HG02759 (cell line): ENCODE results near the gene TSFM.

ENCODE experiments used
- ATAC-seq: cut with Tn5 transposase; IDR thresholded peaks from one replicate; pipeline ENCODE4 v1.9.1; 2021; ENCODE audit warnings: mild to moderate bottlenecking, moderate library complexity; ENCODE audit not compliant: unreplicated experiment

Gene TSFM

DNA sequence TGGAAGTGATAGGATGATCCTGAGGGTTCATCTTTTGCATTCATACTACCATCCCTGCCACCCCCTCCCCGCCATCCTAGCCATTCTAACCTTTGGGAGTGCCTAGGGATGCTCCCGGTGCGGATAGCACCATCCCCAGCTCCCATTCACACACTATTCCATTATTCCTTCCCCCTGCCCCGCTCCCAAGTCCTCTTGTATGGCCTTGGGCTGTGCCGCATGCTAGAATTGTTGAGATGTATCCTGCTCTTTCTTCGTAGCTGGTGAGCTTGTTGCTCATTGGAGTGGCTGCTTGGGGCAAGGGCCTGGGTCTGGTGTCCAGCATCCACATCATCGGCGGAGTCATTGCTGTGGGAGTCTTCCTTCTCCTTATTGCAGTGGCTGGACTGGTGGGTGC lies 37.1 kb upstream of the TSFM start:
- no peak for ATAC-seq

DNA sequence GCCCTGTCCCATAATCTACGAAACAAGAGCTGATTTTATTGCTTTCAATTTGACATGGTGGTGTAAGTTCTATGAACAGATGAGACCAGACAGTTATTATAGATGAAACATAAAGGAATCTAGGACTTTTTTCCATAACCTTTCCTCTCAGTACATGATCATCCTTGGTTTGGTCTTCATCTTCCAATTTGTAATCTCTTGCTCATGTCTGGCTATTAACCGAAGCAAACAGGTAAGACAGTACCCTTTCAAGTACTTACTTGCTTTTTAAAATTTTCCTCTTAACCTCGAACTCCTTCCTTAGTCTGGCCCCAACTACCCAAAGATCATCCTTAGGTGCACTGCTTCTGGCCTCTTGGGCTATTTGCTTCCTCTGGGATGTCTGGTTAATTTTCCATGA lies 36.6 kb upstream of the TSFM start:
- no peak for ATAC-seq

DNA sequence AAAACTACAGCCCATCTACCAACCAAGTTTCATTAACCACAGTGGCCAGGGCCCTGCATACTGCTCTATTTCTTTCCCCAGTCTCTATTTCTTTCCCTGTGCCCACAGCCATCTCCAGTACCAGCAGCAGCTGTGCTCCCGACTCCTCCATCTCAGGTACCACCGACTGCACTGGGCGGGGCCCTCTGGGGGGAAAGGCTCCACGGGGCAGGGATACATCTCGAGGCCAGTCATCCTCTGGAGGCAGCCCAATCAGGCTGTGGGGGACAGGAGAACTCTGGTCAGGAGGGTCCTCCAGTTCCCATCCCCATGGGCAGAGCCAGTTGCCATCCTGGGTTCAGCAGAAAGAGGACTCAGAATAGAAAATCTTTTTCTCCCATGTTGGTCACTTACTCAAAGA lies 33.5 kb upstream of the TSFM start:
- ATAC-seq = no peak

DNA sequence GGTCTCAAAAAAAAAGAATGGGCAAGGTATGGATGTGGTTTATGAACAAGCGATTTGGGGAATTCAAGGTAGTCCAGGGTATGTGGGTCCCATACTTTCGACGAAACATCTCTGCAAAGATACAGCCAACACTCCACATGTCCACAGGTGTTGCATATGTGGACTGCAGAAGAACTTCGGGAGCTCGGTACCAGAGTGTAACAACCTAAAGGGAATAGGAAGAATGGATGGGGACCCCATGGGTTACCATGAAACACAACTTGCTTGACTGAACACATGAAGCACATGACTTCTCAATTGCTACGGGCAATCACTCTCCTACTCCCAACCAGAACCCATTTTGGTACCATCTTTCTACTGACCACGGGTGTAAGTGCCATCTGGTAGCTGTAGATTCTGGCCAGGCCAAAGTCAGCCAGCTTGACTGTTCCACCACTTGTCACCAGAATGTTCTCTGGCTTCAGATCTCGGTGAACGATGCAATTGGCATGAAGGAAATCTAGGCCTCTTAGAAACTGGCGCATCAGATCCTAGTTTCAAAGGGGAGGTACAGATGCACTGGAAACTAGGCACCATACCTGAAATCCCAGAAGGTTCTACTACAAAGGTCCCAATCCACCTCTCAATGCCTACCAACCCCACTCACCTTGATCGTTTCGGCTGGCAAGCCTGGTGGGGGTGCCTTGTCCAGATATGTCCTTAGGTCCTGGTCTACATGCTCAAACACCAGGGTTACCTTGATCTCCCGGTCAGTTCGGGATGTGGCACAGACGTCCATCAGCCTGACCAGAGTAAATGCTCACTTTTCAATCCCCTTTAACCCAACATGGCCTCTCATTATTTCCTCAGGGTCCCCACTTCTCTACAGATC lies 31.8 kb upstream of the TSFM start:
- no peak for ATAC-seq

DNA sequence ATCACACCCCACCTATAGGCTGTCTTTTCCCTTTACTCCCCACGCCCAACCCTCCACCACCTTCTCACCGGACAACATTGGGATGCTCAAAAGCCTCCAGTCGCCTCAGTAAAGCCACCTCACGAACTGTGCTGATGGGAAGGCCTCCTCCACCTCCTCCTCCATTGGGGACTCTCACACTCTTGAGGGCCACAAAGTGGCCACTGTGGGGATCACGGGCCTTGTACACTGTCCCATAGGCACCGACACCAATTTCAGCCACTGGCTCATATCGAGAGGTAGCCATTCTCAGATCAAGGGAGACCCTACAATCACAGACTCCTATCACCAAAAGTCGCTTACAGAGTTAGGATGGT lies 31.2 kb upstream of the TSFM start:
- no peak for ATAC-seq

DNA sequence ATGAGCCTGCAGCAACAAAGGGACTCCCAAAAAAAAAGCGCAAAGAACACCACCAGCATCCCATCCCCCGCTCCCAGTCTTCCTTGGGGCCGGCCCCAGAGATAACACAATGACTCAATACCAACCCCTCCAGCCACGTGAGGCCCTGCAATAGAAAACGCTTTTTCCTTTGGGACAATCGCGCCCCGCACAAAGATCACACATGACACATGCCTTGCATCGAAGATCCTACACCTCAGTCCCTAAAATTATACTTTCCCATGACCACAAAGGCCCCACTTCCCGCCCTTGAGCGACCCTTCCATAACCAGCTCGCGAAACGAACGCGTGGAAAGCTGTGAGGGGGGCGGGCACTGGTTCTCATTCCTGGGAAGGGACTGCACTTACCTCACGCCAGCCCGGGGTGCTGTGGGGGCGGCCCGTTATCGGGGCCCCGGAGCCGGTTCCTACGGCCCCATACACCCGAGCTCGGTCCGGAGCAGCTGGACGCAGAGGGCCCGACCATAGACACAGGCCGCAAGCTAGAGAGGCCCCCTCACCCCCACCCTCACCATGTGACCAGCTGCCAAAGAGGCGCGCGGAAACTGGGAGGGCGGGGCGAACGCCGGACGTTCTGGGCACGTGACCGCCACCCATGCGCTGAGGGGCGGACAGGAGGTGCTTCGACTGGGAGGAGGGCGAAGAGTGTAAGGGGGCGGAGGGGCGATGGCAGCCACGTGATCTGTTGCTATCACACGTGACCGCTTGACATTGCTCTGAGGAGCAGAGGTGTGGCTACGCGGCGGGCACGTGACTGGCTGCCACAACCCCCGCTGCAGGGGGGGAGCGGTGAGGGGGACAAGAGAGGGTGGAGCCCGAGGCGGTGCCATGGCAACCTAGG lies 30.6 kb upstream of the TSFM start, which contains the start of gene CDK4:
TSS of gene CDK4 (minus strand) at position 523 of the 880 bp plus-strand sequence. CDS start 593 bp downstream, outside the sequence.
- peak; percentile 70 for ATAC-seq

DNA sequence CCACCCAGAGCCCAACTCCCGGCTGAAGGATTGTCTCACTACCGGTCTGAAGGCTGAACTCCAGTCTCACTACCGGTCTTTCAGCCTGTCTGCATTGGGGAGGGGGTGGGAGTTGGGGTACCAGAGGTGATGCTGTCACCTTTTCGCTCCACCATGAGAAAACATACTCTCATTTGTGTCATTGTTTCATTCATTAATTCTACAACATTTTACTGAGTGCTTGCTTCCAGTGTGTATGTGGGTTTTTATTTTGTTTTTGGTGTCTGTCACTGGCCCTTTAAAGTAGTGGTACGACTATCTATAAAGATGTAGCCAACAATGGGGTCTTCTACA lies 30.0 kb upstream of the TSFM start:
- no peak for ATAC-seq

DNA sequence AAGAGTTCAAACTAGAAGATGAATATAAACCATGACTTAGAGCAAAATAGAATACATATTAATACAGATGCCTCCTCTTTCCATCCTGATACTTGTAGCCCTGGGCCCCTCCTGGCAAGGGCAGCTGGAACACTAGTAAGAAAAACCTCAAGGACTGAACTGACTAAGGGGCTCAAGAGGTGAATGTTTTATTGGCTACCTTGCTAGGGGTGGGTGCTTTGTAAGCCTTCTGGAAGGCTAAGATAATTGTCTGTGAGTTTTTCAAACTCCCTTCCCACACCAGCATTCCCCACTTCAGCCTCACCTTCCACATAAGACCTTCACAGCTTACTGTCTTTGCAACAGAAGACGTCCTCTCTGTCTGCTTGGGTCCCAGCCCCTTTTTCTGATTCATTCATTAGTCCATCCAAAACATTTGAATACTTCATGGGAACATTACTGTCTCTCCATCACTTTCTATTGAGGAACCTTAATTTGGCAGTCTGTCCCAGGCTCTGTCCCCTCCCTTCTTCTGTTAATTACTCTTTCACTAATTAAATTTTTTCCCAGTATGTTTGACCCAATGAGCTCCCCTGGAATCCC lies 28.7 kb upstream of the TSFM start:
- ATAC-seq = no peak

DNA sequence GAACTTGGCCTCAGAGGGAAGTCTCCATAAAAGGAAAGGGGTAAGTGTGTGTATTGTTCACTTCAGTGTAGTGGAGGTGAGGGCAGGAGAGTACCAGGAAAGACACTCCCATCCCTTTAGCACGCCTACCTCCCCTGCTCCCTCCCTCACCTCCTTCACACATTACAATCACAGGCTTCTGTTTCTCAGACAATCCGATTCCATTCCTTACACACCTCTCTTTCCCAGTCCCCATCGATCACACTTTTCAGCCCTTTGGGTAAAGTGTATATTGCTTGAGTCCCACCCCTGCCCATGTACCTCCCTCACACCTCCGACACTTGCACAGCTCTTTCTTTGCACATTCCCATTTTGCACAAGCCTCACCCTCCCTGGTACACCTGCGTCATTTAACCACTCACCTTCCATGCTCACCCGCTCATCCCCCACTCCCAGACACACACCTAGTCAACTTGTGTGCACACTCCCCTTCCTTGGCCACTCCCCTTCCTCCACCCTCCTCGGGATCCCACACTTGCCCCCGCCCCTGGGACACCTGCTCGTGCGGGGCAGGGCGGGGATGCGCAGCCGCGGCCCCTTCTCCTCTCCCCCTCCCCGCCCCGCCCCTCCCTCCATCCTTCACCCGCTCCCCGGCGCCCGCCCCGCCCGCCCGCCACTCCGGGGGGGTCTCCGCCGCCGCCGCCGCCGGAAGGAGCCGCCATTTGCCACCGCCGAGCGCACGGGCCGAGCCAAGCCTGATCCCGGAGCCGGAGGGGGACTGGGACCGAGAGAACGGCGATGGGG lies 28.0 kb upstream of the TSFM start, which contains the start of gene MARCHF9:
TSS of gene MARCHF9 (plus strand) at position 693 of the 783 bp plus-strand sequence. CDS start 426 bp downstream, outside the sequence.
- peak; percentile 37 for ATAC-seq

DNA sequence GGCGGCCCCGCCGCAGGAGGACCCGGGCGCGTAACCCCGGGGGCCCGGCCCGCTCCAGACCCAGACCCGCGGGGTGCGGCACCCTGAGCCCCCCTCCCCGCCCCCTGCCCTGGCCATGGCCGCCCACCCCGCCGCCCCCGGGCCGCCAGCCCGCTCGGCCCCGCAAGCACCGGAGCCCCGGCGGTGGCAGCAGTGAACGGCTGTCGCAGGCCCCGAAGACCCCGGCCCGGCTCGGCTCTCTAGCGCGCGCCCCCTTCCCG lies 27.5 kb upstream of the TSFM start:
- no peak for ATAC-seq

DNA sequence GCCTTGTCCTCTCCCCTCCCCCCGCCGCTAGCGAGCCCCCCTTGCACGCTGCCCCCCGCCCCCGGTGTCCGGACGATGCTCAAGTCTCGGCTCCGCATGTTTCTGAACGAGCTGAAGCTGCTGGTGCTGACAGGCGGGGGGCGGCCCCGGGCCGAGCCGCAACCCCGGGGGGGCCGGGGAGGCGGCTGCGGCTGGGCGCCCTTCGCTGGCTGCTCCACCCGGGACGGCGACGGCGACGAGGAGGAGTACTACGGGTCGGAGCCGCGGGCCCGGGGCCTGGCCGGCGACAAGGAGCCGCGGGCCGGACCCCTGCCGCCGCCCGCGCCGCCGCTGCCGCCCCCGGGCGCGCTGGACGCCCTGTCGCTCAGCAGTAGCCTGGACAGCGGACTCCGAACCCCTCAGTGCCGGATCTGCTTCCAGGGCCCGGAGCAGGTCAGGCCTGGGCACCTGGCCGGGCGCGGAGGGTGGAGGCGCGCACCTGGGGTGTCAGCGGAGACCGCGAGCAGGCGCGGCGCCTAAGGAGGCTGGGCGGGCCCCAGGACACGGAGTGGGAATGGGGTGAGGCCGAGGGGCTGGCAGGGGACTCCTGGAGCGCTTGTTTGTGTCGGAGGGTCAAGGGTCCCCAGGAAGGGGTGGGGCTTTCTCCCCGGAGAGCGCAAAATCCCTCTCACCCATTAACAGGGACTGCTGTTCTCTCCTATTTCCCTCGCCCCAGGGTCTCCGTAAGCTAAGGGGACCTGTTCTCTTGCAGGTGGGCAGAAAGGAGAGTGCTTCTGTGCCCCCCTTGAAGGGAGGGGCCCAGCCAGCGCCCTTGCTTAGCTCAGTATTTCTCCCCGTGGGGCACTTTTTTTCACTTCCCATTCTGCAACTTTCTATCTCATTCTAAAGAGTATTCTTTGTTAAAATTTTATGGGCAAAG lies 26.9 kb upstream of the TSFM start:
- ATAC-seq = no peak

DNA sequence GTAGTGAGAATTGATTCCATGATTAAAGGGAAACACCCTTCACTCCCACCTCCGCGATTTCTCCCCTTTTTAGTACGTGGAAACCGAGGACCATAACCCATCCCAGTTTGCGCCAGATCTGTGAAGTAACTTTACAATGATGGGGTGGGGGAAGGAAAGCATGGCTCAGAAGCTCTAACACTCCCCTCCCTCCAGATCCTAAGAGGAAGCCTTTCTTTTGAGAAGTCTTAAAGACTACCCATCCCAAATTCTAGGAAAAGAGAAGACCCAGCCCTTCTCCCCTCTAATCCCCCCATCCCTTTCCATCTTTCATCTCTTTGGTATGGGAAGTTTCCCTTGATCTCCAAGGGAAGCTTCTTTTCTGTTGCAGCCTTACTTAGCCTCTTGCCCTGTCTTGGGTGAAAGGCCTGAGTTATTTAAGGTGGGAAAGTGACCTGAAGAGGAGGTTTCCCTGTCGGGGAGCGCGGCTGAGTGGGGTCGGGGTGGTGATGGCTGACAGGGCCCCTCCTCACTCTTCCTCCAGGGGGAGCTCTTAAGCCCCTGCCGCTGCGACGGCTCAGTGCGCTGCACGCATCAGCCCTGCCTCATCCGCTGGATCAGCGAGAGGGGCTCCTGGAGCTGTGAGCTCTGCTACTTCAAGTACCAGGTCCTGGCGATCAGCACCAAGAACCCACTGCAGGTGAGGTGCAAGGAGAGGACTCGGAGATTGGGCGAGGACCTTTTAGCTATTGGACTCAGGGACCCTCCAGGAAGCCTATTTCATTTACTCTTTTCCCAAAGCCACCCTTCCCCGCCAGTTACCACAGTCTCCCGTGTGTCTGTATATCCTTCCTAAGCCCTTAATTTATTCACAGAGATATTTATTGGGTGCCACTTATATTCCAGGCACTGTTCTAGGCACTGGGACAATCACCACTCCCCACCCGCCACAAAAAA lies 25.9 kb upstream of the TSFM start:
- ATAC-seq = peak; percentile 13

DNA sequence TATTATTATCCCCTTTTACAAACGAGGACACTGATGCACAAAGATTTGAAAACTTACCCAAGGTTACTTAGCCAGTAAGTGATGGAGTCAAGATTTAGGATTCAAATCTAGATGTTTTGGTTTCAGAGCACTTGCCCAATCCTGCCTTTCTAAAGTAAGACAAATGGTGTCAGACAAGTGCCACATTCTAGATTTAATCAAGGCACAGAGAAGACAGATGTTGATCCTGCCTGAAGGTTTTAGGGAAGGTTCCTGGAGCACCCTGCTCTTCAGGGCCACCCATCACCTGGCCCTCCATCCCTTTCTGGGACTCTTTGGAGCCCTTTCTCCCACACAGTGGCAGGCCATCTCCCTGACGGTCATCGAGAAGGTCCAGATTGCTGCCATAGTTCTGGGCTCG lies 24.8 kb upstream of the TSFM start:
- ATAC-seq = no peak

DNA sequence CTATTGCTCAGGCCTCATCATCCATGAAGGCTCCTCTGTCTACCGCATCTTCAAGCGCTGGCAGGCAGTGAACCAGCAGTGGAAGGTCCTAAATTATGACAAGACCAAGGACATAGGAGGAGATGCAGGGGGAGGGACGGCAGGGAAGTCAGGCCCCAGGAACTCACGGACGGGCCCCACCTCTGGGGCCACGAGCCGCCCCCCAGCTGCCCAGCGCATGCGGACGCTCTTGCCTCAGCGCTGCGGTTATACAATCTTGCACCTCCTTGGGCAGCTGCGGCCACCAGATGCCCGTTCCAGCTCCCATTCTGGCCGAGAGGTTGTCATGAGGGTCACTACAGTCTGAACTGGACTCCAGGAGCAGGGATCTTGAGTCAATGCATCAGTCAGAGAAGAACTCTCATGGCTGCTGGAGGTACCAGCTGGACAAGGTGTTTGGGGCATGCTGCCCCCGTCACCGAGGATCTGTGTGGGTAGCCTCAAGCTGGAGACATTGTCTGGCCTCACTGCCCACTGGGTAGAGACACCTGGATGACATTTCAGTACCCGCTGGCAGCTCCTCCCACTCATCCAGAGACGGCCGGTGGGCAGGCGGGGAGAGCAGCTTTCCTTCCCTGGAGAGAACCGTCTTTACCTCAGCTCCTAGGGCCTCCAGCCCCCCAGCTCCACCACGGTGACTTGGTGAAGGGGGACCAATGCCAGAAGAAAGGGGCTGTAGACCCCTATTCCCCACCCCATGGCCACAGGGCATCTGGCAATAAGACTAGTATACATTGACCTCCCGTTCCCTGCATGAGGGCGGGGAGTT lies 23.8 kb upstream of the TSFM start:
- no peak for ATAC-seq

DNA sequence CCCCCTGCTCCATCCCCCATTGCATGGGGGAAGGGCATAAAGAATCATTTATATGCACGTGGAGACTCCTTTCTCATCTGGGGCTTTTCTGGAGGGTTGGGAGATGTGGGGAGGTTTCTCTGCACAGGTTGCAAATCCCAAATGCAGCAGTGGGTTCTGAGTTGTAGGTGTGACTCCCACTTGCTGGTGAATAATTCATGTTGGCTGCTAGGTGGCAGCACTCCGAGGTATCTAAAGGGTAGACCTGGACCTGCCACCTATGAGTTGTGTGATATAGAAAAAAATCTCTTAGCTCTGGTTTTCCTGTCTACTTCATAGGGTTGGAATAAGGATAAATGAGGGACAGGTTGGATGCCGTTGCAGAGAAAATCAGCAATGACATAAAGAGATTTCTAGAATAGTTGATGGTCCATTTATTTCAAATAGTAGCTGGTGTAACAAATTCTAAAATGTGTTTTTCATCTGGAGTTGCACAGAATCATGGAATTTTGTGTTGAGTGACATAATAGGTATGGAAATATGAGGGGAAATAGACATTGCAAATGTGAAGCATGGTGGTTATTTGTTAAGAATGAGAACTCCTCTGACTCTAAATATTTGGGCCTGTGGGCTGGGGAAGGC lies 23.1 kb upstream of the TSFM start:
- ATAC-seq = no peak

DNA sequence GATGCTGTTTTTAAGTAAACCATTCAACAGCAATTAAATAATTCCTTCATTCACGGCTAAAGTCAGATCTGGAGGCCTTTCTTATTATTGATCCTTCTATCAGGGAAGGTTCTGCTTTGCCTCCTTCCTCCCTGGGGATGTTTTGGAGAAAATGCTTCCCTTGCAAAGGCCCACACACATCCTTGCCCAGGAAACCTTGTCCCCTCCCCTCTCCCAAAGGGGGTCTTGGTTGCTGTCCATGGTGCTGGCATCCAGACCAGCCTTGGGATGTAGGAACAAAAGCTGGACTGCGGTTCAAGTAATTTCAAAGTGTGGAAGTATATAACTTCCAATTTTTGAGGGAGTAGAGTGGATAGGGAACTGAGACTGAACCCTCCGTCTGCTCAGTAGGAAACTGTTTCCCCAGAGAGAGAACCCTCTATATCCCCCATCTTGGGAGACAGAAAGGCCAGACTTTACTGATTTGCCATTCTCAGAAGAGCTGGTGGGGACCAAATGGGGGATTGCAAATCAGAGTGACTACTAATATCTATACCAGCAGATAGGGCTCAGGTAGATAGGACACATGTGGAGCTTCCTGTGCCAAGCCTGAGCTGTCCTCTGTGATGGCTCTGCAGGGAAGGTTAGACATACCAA lies 22.1 kb upstream of the TSFM start:
- ATAC-seq = no peak

DNA sequence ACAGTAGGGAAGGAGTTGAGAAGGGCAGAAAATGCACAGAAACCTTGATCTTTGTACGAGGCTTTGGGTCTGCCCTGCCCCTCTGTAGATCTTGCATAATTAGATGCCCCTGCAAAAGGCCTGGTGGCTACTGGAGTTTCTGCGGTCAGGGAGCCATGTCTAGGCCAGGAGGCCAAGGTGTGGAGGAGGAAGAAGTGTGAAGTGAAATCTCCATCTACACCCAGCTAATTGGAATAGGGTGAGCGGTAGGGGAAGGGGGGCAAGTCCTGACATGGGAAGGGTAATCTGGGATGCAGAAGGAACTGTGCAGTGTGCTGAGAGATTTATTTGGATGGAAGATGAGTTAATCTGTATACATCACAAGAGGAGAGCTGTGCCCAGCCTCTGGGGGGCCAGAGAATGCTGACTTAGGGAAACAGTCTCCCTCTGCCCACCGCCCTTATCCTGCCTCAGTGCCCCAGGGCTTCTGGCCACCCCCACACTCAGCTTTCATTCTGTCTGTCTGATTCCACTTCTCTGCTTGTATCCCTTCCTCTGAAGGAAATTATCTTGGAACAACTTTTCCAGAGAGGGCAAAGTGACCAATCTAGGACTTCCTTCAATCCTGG lies 21.1 kb upstream of the TSFM start:
- no peak for ATAC-seq
